COR-L47 (cell line): ENCODE results near the gene PSMA6.
"Not testable (repeated sequence)": the region's sequence is repeated elsewhere in the genome, so short reads cannot be mapped to it uniquely, and the experiment has no call there.

Experiments
- DNase-seq: peaks from one replicate; lab custom pipeline; 2025; lab: John Stamatoyannopoulos, UW

PSMA6 gene

DNA sequence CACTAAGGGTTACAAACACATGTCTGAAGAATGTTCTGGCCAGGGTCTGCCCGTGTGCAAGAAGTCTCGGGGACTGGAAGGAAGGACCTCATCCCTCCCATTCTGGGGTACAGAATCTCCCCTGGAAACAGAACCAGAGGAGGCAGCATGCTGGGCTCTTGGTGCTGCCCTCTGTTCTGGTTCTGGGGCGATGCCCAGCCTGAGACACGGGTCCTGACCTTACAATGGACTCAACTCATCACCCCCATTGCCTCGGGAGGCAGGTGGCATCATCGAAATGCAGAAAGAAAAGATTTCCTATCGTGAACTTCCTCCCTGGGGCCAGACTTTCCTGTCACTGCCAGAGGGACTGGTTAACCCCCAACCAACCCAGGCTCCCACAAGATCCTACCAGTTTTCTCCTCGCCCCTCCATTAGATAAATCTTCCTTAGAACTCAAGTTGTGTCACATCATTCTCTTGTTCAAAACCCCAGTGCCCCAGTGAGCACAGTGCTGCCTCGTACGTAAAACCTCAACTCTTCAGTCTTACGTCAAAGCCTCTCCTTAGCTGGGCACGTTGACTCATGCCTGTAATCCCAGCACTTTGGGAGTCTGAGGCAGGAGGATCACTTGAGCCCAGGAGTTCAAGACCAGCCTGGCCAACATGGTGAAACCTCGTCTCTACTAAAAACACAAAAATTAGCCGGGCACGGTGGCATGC is 52.1 kb downstream of the PSMA6 start:
- DNase-seq = no peak

- DNase-seq = no peak
Observed at GRCh38 chr14:35346738-35347322, 54.6 kb downstream of the PSMA6 start.

- peak; percentile 27 for DNase-seq
Observed at GRCh38 chr14:35347323-35348043, 55.3 kb downstream of the PSMA6 start.

DNA sequence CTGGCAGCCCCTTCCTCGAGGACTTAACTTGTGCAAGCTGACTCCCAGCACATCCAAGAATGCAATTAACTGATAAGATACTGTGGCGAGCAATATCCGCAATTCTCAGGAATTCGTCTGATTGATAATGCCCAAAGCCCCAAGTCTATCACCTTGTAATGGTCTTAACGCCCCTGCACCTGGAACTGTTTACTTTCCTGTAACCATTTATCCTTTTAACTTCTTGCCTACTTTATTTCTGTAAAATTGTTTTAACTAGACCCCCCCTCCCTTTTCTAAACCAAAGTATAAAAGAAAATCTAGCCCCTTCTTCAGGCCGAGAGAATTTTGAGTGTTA is 55.8 kb downstream of the PSMA6 start:
- DNase-seq = not testable (repeated sequence)

DNA sequence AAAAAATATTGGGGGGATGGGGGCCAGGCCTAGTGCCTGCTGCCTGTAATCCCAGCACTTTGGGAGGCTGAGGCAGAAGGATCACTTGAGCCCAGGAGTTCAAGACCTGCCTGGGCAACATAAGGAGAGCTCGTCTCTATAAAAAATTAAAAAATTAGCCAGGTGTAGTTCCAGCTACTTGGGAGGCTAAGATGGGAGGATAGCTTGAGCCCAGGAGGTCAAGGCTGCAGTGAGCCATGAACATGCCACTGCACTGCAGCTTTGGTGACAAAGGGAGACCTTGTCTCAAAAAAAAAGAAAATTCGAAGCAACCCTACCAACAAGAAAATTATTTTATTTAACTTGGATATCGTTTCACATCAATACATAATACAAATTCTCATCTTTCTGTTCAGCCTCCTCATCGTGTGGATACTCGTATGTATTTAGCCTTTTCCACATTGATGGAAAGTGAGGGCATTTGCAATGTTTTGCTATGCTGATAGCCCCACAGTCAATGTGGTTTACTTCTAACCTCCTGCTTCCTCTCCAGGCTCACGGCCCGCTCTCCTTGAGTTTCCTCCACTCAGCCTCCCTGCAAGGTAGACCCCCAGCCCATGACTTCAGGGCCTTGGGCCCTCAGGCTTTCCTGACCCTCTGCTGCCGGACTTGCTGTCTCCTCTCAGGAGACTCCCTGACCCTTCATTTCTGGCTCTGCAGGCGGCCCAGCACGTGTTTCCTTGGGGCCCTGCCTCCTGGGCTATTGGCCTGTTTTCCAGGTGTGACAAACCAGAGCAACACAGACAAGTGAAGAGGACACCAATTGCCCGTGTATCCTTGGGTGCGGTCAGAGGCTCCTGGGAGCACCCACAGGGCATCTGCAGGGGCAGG is 57.5 kb downstream of the PSMA6 start:
- DNase-seq = no peak

DNA sequence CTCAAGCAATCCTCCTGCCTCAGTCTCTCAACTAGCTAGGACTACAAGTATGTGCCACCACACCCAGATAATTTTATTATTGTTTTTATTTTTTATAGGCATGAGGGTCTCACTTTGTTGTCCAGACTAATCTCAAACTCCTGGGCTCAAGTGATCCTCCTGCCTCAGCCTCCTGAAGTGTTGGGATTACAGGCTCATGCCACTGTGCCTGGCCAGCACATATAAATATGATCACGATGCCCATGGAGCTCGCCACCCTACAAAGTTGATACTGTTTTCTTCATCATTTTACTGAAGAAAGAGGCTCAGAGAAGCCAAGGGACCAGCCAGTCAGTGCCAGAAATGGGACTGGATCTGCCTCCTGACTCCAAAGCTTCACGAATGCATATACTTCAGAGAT is 59.3 kb downstream of the PSMA6 start:
- DNase-seq = no peak

DNA sequence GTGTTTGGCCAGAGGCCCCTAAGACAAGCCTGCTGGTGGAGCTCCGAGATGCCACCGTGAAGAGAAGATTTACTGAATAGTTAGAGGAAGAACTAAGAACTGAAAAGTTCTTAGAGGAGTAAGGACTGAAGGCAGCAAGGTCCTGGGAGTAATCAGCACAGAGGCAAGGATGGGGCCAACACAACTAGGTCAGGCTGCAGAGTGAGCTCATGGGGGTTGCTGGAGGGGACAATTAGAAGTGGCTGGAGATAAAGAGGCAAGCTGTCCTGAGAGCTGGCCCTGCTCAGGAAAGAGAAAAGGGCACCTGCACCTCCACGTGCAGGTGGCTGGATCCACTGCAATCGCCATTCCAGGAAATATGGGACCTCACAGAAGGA is 59.7 kb downstream of the PSMA6 start:
- no peak for DNase-seq

DNA sequence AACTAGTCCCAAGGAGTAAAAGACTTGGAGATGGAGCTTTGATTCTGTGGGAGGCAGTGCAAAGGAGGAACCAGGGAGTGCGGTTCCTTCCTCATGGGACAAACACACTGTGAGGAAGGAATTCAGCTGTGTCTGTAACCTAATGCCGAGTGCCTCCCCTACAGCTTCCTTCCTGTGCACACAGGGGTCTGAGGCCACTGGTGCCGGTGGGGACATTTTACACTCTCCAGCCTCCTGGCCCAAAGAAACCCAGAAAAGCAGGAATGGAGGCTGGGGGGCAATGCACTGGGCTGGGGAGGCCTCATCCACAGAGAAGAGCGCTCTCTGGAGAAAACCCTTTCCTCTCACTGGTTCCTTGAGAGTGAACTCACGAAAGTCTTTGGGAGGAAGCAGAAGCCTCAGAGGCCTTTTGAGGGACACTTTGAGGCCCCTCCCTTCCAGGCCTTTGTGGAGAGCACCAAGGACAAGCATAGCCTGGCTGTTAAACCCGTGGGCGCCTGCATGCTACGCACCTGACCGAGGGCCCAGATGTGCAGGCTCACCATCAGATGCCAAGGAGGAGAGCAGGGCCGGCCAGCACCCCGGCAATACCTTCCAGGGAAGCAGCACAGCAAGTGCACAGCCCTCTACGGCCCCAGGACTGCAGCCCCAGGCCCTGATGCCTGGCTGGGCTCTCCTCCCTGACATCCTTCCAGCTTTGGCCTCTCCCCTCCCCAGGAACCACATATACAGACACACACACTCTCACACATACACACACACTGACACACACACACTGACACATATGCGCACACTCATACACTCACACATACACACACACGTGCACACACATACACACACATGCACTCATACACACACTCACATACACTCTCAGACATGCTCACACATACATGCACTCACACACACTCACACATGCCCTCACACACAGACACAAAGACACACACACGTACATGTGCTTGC is 60.4 kb downstream of the PSMA6 start:
- no peak for DNase-seq

- DNase-seq = no peak
Observed at GRCh38 chr14:35353409-35354172, 61.4 kb downstream of the PSMA6 start.

DNA sequence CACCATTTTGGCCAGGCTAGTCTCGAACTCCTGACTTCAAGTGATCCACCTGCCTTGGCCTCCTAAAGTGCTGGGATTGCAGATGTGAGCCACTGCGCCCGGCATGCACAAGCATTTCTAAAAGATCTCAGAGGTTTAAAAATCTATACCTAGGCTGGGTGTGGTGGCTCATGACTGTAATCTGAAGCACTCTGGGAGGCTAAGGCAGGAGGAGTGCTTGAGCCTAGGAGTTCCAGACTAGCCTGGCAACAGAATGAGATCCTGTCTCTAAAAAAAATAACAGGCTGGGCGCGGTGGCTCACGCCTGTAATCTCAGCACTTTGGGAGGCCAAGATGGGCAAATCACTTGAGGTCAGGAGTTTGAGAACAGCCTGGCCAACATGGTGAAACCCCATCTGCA is 63.1 kb downstream of the PSMA6 start:
- not testable (repeated sequence) for DNase-seq

- DNase-seq = no peak
Observed at GRCh38 chr14:35355981-35356841, 64.0 kb downstream of the PSMA6 start.

GRCh38 chr14:35359655-35360054 is 67.5 kb downstream of the PSMA6 start:
- DNase-seq = not testable (repeated sequence)

GRCh38 chr14:35361141-35361480 is 68.9 kb downstream of the PSMA6 start:
- DNase-seq = no peak

- DNase-seq = no peak
Observed at GRCh38 chr14:35362450-35362849, 70.3 kb downstream of the PSMA6 start.

- DNase-seq = no peak
Observed at GRCh38 chr14:35362911-35363374, 70.8 kb downstream of the PSMA6 start.

DNA sequence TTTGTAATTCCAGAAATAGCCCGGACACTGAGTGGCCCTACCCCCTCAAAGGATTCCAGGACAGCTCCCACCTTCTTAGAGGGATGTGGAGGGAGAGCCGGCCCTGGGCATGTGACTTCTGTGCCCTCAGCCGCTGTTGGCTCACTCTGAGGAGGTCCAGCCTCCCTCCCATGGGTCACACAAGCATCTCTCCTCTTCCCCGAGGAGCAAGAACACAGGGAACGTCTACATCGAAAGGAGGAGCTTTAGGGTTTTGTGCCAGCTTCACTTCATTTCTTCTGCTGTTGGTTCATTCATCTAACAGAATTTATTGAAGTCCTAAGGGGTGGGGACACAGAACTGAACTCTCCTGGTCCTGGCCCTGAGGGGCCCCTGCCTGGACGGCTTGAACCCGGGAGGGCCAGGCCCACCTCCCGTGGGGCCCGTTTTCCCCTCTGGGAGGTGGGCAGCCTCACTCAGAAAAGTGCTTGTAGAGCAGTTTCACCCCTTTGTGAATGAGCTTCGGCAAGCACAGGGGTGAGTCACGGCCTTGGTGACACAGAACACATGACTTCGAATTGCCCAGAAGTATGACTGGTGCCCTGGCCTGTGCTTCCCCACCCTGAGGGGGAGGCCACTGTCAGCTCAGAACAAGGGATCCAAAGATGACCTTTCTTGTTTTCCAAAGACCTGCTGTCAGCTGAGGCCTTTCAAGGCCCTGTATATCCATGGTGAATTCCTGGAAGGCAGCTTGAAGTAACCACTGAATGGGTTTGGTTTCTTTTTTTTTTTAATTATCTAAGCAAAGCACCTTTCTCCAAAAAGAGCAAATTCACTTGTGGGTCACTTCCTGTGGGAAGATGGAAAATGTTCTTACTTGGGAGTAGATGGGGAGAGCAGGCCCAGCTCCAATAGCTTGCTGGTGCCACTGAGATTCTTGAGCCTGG is 73.2 kb downstream of the PSMA6 start:
- no peak for DNase-seq

DNA sequence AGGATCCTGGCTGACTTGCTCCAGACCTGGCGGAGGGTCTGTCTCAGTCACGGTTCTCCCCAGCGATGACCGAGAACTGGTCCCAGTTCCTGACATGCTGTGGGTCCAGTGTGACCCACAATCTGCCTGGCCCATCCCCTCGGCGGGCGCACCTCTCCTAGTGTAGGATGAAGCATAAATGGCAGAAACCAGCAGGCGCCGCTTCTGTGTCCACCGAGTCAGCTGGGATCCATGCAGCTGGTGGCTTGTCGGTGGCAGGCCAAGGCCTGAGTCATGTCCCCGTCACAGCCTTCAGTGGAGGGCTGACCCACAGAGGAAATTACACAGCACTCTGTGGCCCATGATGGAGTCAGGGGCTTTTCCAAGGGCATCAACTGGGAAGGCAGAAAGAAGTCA is 73.9 kb downstream of the PSMA6 start:
- no peak for DNase-seq

DNA sequence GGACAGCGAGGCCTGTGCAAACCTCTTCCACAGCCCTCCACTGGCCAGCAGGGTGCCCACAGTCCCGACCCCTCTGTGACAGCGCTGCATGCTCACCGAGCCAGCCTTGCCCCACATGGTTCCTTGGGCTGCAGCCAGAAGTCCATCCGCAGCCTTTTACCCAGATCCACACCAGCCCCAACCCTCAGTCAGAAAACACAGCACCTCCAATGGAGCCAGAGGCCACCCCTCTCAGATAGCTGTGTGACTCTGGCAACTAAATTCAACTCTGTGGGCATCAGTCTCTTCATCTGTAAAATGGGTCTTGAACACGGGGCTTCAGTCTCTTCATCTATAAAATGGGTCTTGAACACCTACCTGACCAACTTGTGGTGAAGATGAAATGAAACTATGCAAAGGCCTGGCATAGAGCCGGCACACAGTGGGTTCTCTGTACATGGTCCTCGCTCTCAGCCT is 74.4 kb downstream of the PSMA6 start:
- DNase-seq = no peak

GRCh38 chr14:35367056-35367372 is 74.8 kb downstream of the PSMA6 start:
- no peak for DNase-seq
